A204.1 (cell line): ENCODE data around the gene POTEI.
"Not testable (repeated sequence)": the region's sequence is repeated elsewhere in the genome, so short reads cannot be mapped to it uniquely, and the experiment has no call there.

Experiments used
- FAIRE-seq: peaks from 2 replicates; lab custom pipeline; 2012; peaks lifted over from hg19 to GRCh38; lab: Jason Lieb, UNC

POTEI gene

GRCh38 chr2:130509228-130509627, at the start of gene POTEI:
POTEI (minus strand) TSS chr2:130509328; CDS start chr2:130509235, 93 bp downstream.
- not testable (repeated sequence) for FAIRE-seq

DNA sequence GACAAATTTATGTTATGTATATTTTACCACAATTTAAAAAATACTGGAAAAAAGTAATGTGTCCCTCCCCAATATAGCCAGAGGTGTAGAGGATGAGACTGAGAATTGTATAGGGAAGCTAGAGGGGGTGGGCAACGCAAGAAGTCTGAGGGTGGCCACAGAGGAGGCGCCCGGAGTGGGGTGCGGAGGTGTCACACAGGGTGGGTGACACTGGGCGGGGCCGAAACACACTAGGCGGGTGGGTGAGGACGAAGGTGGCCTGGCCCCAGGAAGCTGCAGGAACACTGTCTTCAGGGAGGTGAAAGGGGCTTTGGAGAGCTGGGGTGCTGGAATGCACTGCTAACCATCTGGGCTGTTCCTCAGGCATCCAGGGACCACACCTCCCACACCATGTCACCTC, 47.3 kb upstream of the POTEI start:
- FAIRE-seq: not testable (repeated sequence)

GRCh38 chr2:130554178-130554577, 45.0 kb upstream of the POTEI start:
- FAIRE-seq: not testable (repeated sequence)

- FAIRE-seq: not testable (repeated sequence)
Measured at GRCh38 chr2:130549475-130549874, 40.3 kb upstream of the POTEI start.

DNA sequence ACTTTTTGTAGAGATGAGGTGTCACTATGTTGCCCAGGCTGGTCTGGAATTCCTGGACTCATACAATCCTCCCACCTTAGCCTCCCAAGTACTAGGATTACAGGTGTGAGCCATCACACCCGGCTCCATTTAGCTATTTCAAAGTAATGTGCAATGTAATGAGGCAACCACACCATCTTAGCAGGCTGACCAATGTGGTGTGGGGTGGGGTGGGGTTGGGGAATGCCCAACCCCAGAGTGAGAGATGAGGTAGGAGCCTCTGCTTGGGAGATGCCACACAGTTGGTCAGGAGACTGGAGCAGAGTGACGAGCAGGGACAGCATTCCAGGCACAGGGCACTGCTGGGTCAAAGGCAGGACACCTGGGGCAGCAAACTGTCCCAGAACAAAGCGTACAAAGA, 39.3 kb upstream of the POTEI start:
- FAIRE-seq: not testable (repeated sequence)

DNA sequence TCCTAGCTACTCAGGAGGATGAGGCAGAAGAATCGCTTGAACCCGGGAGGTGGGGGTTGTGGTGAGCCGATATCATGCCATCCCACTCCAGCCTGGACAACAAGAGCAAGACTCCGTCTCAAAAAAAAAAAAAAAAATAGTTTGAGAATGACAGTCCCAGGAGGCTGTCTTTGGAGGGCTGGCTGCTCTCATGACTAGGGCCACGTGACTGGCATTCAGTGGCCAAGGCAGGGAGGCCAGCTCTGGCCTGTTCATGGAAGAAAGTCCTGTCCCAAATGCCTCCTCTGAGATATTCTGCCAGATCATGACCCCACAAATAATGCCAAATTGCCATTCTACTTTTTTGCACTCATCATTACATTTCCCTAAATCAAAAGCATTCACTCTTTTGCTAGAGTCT, 35.9 kb upstream of the POTEI start:
- not testable (repeated sequence) for FAIRE-seq

- FAIRE-seq: not testable (repeated sequence)
Measured at GRCh38 chr2:130543785-130544528, 34.8 kb upstream of the POTEI start.

DNA sequence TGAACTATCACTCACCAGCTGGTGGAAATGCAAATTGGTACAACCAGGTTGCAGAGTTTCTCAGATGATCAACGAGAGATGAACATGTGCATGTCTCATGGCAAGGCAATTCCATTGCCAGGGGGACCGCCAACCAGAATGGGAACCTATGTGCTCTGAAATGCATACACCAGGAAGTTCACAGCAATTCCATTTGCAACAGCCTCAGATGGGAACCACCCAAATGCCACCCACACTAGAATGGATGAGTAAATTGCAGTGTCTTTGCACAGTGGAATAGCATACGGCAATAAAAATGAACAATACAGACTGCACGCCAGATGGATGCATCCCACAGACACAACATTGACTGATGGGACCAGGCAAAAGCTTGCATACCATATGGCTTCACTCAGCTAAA, 33.7 kb upstream of the POTEI start:
- FAIRE-seq: not testable (repeated sequence)

DNA sequence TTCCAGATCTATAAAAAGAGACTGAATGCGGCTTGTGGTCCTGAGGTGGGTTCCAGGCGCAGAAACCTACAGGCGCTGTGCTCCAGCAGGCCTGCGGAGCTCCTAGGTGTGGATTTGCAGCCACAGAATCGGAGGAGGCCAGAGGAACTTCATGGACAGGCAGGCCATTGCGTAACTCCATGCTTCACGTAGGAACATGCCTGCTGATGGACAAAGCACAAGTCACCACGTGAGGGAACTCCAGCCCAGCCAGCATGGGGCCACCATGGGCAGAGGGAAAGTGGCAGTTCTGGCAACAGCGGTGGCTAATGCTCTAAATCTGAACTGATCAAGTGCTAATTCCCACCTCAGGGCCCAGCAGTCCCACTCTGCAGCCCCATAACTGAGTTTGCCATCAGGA, 29.1 kb upstream of the POTEI start:
- FAIRE-seq: not testable (repeated sequence)

GRCh38 chr2:130536654-130537053, 27.5 kb upstream of the POTEI start:
- not testable (repeated sequence) for FAIRE-seq

GRCh38 chr2:130531672-130532071, 22.5 kb upstream of the POTEI start:
- FAIRE-seq: not testable (repeated sequence)

DNA sequence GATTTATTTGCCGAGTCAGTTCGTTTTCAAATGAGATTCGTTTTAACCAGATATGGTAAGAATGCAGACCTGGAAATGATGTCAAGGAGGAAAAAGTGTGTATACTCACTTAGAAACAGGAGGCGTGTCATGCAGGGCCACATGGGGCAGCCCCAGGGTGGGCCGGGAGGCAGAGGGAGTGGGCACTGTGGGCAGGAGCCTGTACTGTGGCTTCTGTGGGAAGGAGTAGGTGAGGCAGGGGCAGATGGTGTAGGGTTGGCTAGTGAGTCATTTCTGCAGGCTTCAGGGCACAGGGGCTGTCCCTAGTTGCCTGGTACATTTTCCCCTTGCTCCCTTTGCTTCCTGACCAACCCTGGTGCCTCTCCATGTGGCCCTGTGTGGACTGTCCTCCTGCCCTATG, 22.1 kb upstream of the POTEI start:
- FAIRE-seq: not testable (repeated sequence)

GRCh38 chr2:130530212-130530611, 21.1 kb upstream of the POTEI start:
- FAIRE-seq: not testable (repeated sequence)

- FAIRE-seq: not testable (repeated sequence)
Measured at GRCh38 chr2:130529545-130529944, 20.4 kb upstream of the POTEI start.

DNA sequence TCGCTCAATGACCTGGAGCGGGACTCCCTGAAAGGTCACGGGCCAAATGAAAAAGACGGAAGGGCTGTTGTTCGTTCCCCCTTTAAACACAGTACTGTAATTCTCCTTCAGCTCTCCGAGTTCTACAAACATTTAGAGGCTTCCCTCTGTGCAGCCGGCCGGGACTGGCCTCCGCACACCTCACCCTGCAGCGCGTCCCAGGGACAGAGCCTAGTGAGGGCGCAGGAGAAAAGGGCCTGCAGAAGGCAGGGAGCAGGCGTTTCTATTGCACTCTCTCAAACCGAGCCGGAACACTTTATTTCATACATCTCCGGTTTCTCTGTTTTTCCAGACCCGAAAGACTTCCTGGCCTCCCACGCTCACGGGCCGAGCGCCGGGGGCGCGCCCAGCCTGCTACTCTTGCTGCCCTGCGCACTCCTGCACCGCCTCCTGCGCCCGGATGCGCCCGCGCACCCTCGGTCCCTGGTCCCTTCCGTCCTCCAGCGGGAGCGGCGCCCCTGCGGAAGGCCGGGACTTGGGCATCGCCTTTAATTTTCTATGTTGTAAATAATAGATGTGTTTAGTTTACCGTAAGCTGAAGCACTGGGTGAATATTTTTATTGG, 18.3 kb upstream of the POTEI start:
- FAIRE-seq: not testable (repeated sequence)

DNA sequence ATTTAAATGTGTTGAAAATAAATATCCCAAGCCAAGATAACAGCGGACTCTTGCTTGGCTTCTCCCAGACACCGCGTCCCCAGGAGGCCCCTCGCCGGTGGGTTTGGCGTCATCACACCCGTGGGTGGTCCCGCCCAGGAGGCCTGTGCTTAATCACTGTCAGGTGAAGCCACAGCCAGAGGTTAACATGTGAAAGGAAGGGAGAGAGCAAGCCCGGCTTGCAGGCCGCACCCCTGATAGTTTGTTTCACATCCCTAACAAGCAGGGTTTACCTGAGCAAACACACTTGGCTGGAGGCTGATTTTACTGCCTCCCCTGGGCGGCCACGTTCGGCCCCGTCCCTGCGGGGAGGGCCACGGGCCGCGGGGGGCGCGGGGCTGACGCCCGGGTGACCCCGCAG, 13.3 kb upstream of the POTEI start:
- not testable (repeated sequence) for FAIRE-seq

- not testable (repeated sequence) for FAIRE-seq
Measured at GRCh38 chr2:130520992-130521391, 11.9 kb upstream of the POTEI start, which contains the start of gene CFC1B. CFC1B (plus strand) TSS chr2:130521222; CDS start chr2:130521485, 263 bp downstream.

GRCh38 chr2:130518516-130519106, 9.5 kb upstream of the POTEI start:
- not testable (repeated sequence) for FAIRE-seq

- FAIRE-seq: not testable (repeated sequence)
Measured at GRCh38 chr2:130511747-130512451, 2.8 kb upstream of the POTEI start.

DNA sequence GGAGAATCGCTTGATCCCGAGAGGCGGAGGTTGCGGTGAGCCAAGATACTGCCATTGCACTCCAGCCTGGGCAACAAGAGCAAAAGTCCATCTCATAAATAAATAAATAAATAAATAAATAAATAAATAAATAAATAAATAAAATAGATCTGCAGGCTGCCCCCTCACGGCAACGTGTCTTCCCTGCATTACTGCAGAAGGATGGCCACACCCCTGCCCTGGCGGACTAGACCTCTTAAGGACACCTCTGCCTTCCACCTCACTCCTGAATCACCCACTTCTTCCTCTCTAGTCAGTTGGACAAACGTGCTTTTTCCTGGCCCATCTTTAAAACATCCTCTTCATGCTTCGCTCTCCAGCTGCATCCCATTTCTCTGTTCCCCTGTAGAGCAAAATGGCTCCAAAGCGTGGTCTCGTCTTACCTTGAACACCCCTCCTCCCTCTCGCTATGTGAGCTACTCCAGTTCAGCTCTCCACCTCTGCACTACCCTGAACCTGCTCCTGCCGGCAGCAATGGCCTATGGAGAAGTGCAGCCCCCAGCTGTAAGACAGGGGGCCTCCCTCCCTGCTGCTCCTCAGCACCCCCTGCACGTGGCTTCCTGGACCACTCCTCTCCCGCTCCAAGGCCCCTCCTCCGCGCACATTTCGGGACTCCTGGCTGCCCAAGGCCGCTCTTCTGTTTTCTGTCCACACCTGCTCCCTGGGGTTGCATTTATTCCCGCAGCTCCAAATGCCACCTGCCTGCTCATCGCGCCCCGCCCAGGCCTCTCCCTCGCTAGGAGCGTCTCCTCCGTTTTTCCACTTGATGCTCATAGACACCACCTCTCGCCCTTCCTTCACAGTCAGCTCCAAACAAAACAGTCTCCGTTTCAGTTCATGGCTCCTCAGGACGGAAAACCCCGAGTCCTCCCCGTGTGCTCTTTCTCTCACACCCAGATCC, 1.9 kb upstream of the POTEI start:
- not testable (repeated sequence) for FAIRE-seq

DNA sequence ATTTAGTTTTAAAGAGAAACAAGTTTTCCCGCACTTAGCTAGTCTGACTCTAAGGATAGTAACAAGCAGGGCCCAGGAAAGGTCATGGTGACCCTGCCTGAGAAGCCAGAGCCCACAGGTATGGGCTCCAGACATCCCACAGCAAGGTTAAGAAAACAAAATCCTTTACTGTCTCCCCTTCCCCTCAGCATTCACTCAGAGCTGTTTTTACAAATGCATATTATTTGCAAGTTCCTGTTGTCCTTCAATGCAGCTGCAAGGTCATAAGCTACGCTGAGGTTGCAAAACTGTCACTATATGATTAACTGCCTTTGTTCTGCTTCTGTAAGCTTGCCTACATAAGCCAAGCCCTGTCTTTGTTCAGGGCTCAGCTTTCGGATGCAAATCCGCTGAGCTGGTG, 18.1 kb downstream of the POTEI start:
- FAIRE-seq: not testable (repeated sequence)
